TTC549 (cell line): ENCODE results near the gene SARDH.

Experiments
- FAIRE-seq: peaks from 2 replicates; lab custom pipeline; 2012; peaks lifted over from hg19 to GRCh38; lab: Jason Lieb, UNC

The SARDH gene

GRCh38 chr9:133733421-133733795 is 4.7 kb downstream of the SARDH start:
- FAIRE-seq = no peak

- no peak for FAIRE-seq
These were observed 5.3 kb downstream of the SARDH start for GRCh38 chr9:133732639-133733408.

- no peak for FAIRE-seq
These were observed 6.1 kb downstream of the SARDH start for GRCh38 chr9:133731876-133732638.

- FAIRE-seq = no peak
These were observed 7.0 kb downstream of the SARDH start for GRCh38 chr9:133730994-133731715.

- FAIRE-seq = no peak
These were observed 8.4 kb downstream of the SARDH start for GRCh38 chr9:133729617-133730281.

GRCh38 chr9:133728856-133729616 is 9.1 kb downstream of the SARDH start:
- FAIRE-seq = no peak

- FAIRE-seq = no peak
These were observed 10.2 kb downstream of the SARDH start for GRCh38 chr9:133727876-133728441.

GRCh38 chr9:133727277-133727875 is 10.8 kb downstream of the SARDH start:
- no peak for FAIRE-seq

GRCh38 chr9:133726401-133727276 is 11.5 kb downstream of the SARDH start:
- FAIRE-seq = no peak

GRCh38 chr9:133725886-133726285 is 12.3 kb downstream of the SARDH start:
- FAIRE-seq = no peak

- FAIRE-seq = no peak
These were observed 19.4 kb downstream of the SARDH start for GRCh38 chr9:133718563-133719315.

GRCh38 chr9:133717113-133718031 is 20.8 kb downstream of the SARDH start:
- no peak for FAIRE-seq

GRCh38 chr9:133716564-133717112 is 21.5 kb downstream of the SARDH start:
- no peak for FAIRE-seq

- FAIRE-seq = no peak
These were observed 22.1 kb downstream of the SARDH start for GRCh38 chr9:133715866-133716563.

- FAIRE-seq = no peak
These were observed 22.8 kb downstream of the SARDH start for GRCh38 chr9:133715295-133715865.

- no peak for FAIRE-seq
These were observed 23.4 kb downstream of the SARDH start for GRCh38 chr9:133714606-133715294.
